GM19467 (cell line): ENCODE results near the gene RAP1GAP.
"Not testable (repeated sequence)": the region's sequence is repeated elsewhere in the genome, so short reads cannot be mapped to it uniquely, and the experiment has no call there.

Experiments used
- ATAC-seq: cut with Tn5 transposase; IDR thresholded peaks from one replicate; pipeline ENCODE4 v1.9.1; 2021; ENCODE audit warnings: mild to moderate bottlenecking, moderate library complexity; ENCODE audit not compliant: unreplicated experiment

Gene RAP1GAP

DNA sequence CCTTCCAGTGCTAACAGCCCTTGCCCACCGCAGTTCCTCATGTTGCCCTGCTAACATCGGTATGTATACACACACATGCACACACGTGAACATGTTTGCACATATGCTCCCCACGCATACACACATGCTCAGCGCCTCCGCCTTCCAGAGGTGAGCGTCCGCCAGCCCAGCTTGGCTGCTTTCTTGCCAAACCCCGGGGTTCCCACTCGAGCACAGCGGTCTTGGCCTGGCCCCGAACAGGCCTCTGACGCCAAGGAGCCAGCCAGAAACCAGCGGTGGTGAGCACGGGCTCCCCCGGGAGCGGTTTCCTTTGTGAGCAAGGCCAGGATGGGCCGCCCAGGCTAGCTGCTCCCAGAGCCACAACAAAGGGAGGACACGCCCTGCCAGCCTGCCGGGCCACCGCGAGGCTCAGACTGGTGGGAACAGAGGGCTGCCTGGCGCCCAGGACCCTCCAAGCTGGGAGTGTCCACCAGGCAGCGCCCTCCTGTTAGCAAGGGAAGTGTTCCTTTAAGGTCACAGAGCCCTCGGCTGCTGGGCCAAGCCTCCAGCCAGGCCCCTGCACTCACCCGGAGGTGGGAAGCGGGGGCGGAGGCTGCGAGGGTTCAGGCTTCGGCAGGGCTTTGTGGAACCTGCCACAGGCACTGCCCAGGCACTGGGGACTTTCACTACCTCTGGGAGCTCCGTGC lies 94.5 kb downstream of the RAP1GAP start:
- ATAC-seq = no peak

- no peak for ATAC-seq
Measured at GRCh38 chr1:21573971-21574465, 95.1 kb downstream of the RAP1GAP start.

- no peak for ATAC-seq
Measured at GRCh38 chr1:21573475-21573874, 95.7 kb downstream of the RAP1GAP start.

DNA sequence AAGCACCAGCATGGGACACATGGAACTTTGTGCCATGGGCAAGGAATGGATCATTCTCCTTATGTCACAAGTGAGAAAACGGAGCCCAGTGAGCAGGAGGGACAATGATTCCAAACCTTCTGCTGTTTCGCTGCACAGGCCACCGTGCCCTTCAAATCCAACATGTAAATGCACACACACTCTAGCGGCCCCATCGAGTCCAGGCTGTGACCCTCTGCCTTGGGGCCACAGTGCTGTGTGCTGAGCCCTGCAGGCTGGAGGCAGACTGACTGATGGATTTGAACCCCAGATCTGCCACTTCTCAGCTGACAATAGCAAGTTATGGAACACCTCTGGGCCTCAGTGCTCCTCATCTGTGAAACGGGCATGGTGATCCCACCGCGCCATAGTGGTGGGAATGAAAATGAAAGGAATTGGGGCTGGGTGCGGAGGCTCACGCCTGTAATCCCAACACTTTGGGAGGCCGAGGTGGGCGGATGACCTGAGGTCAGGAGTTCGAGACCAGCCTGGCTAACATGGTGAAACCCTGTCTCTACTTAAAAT lies 96.4 kb downstream of the RAP1GAP start:
- no peak for ATAC-seq

DNA sequence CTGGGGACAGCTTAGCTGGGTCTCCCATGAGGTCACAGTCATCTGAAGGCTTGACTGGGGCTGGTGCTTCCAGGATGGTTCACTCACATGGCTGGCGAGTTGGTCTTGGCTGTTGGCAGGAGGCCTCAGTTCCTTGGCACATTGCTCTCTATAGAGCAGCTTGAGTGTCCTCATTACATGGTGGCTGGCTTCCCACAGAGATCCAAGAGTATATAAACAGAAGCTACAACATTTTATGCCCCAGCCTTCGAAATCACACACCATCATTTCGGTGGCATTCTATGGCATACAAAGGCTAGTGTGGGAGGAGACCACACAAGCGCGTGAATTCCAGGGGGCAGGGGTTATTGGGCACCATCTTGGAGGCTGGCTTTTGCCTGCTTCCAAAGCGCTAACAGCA lies 96.9 kb downstream of the RAP1GAP start:
- no peak for ATAC-seq

- no peak for ATAC-seq
Measured at GRCh38 chr1:21570885-21571284, 98.3 kb downstream of the RAP1GAP start.

GRCh38 chr1:21570528-21570875 lies 98.7 kb downstream of the RAP1GAP start:
- no peak for ATAC-seq

GRCh38 chr1:21569820-21570527 lies 99.2 kb downstream of the RAP1GAP start:
- no peak for ATAC-seq

DNA sequence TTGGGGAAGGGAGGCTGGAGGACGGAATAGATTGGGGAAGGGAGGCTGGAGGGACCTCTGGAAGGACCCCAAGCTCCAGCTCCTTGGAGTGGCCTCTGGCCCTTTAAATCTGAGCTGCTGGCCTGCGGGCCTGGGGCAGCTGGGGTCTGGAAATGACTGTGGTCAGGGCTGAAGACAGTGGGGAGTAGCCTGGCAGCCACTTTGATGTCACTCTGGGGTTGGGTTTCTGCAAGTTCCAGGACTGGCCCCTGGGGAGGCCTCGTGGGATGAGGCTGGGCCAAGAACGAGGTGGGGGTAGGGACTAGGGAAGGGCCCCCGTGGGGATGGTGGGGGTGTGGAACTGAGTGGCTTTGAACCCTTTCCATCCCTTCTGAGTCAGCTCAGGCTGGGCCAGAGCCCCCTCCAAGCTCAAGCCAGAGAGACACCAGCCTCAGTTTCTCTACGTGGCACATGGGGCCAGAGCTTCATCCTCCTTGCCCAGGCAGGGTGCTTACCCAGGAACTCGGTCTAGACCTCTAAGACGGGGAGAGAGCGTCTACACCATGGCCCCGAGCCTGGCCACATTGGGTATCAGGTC lies 100.3 kb downstream of the RAP1GAP start:
- no peak for ATAC-seq

- no peak for ATAC-seq
Measured at GRCh38 chr1:21568006-21568746, 101.0 kb downstream of the RAP1GAP start.

- ATAC-seq = no peak
Measured at GRCh38 chr1:21567241-21568005, 101.7 kb downstream of the RAP1GAP start.

- ATAC-seq = not testable (repeated sequence)
Measured at GRCh38 chr1:21566361-21566760, 102.8 kb downstream of the RAP1GAP start.

- no peak for ATAC-seq
Measured at GRCh38 chr1:21565285-21565684, 103.9 kb downstream of the RAP1GAP start.

DNA sequence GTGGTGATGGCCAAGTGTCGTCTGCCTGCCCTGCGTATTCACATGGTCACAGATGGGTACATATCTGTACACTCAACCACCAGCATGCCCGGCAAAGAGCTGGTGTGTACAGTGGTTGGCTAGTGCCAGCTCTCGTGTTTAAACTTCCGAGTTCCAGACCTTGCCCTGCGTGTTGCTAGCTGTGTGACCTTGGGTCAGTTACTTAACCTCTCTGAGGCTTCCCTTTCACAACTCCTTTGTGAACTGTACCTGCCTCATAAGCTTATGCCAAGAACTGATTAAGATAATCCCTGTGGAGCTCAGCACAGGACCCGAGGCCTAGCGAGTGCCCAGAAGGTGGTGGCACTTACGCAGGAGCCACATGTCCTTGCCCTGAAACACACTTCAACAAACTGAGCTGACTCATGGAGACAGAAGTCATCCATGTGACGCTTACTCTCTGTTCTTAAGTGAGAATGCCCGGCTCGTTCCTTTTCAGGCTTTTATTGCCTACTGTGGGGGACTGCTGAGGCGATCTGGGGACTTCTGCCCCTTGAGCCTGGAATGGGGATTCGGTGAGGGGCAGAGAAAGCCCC lies 104.5 kb downstream of the RAP1GAP start:
- ATAC-seq = no peak

DNA sequence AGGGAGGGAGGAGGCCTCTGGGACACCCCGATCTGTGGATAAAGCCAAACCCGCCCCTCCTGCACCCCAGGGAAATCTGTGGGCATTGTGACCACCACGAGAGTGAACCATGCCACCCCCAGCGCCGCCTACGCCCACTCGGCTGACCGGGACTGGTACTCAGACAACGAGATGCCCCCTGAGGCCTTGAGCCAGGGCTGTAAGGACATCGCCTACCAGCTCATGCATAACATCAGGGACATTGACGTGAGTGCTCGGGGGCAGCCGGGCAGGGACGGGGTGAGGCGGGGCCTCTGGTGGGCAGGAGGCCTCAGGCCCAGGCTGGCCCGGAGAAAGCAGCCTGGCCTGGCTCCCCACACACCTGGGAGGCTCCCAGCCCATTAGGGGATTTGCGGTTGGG lies 105.2 kb downstream of the RAP1GAP start:
- no peak for ATAC-seq

- no peak for ATAC-seq
Measured at GRCh38 chr1:21562896-21563295, 106.3 kb downstream of the RAP1GAP start.

GRCh38 chr1:21560916-21561638 lies 108.1 kb downstream of the RAP1GAP start:
- no peak for ATAC-seq

DNA sequence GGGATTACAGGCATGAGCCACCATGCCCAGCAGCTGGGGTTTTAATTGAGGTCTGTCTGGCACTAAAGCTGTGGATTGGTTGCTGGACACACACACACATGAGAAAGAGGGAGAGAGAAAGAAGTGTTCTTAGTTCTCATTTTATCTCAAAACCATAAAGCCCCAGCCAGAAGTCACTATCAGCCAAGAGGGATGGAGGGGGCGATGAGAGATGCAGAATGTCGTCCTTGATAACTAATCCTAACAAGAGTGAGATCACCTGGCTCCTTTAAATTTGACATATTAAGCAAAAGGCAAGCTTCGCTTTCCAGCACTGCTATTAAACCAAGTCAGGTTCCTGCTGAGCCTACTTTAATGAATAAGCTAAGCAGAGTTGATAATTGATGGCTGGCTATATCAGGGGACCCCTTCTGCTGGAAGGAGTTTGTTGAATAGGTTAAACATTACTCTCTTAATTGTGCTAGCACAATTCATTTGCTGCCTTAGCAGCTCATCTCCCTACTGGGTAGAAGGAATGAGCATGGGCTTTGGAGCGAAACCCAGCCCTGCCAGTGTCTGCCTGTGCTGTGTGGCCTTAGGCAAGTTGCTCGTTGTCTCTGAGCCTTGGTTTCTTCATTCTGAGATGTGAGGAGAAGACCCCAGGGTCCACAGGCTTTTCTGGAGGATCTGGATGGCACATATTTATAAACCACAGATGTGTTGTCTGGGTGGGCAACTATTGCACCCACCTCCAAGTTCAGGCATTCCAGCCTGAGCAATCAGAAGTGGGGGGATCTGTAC lies 109.2 kb downstream of the RAP1GAP start:
- no peak for ATAC-seq
